Amygdala (tissue), 56 donors: Measurements from ENCODE around the gene ARRB1.
"Not testable (repeated sequence)": the region's sequence is repeated elsewhere in the genome, so short reads cannot be mapped to it uniquely, and the experiment has no call there.

Experiments used
- DNase-seq, 56 donors: peaks; one replicate each; lab custom pipeline; 2025; lab: John Stamatoyannopoulos, UW

ARRB1 gene

GRCh38 chr11:75305993-75306392, 45.5 kb downstream of the ARRB1 start:
- DNase-seq = peak in 16 of 56 donors; percentile 14 to 53 (median 28)

DNA sequence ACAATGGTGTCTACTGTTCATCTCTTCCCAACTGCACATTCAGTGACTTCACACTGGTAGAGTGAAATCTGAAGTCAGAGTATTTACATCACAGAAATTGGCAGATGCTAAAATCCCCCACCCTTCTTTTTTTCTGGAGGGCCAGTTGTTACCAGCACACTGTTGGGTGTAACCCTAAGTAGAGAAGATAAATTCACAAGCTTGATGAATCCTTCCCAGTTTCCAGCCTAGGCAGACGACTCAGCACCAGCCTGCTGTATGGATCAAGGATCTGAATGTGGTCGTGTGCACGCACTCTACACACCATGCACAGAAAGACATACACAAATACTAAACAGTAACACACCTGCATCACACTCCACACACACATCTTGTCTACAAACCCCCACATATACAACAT, 46.0 kb downstream of the ARRB1 start:
- no peak for DNase-seq

DNA sequence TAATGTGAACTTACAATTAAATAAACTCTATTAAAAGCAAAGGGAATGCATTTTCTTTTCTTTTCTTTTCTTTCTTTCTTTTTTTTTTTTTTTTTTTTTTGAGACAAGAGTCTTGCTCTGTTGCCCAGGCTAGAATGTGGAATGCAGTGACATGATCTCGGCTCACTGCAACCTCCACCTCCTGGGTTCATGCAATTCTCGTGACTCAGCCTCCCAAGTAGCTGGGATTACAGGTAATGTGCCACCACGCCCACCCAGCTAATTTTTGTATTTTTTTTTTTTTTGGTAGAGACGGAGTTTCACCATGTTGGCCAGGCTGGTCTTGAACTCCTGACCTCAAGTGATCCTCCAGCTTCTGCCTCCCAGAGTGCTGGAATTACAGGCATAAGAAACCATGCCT, 46.5 kb downstream of the ARRB1 start:
- not testable (repeated sequence) for DNase-seq

- DNase-seq = peak in 42 of 56 donors; percentile 20 to 87 (median 60)
Observed at GRCh38 chr11:75303544-75304224, 47.8 kb downstream of the ARRB1 start.

DNA sequence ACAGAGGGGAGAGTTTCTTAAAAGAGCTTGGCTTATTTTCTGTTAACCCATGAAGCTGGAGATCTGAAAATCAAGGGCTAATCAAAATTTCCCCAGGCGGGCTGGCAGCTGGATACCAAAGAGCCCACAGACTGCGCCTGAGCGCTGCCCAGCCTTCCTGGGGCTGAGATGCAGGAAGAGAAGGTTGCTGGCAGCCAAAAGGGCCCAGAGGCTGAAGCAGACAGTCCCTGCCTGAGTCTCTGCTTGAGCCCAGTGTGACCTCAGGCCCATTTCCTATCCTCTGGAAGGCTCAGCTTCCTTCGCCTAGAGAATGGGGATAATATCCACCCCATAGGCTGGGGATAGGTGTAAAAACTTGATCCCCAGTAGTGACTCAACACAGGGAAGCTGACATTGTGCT, 49.1 kb downstream of the ARRB1 start:
- DNase-seq = peak in 3 of 56 donors; percentile 10 to 31 (median 22)

GRCh38 chr11:75301601-75302345, 49.7 kb downstream of the ARRB1 start:
- DNase-seq = peak in 2 of 56 donors; percentile 19 to 22

GRCh38 chr11:75301131-75301530, 50.3 kb downstream of the ARRB1 start:
- no peak for DNase-seq

DNA sequence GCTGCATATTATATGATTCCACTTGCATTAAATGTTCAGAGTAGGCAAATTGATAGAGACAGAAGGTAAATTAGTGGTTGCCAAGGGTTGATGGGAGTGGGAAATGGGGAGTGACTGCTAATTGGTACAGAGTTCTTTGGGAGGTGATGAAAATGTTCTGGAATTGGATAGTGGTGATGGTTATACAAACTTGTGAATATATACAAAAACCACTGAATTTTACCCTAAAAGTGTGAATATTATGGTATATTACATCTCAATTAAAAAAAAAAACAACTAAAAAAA, 52.5 kb downstream of the ARRB1 start:
- DNase-seq = no peak

GRCh38 chr11:75298191-75298975, 53.1 kb downstream of the ARRB1 start:
- no peak for DNase-seq

DNA sequence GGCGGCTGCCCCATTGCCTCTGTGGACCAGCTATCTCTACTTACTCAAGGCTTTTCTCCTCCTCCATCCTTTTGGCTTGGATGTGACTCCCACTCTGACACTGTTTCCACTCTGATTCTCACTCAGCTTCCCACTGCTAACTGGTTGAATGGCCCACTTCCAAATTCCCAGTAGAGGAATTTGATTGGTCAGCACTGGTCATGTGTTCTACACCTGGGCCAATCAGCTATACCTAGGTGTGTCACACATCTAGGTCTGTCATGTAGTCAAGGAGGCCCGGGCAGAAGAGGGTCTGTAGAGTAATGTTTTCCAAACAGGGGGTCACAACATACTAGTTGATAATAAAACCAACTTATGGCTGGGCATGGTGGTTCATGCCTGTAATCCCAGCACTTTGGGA, 57.6 kb downstream of the ARRB1 start:
- DNase-seq = no peak

GRCh38 chr11:75292943-75293342, 58.5 kb downstream of the ARRB1 start:
- no peak for DNase-seq

GRCh38 chr11:75291741-75292140, 59.7 kb downstream of the ARRB1 start:
- no peak for DNase-seq

DNA sequence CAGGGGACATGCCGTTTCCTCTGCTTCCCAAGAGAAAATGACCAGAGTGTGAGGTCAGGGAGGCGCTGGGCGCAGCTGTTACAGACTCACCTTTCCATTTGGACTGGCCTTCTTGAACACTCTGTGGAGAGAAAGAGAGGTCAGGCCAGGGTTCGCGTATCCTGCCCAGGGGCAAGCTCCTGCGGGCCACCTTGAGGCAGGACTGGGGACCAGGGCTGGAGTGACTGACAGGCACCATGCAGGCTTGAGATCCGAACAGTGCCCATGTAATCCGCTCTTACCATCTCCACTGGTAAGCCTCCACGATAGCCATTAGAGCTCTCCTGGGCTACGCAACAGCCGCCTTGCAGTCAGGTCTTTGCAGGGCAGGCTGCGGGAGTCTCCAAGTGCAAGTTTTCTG, 61.5 kb downstream of the ARRB1 start:
- no peak for DNase-seq

DNA sequence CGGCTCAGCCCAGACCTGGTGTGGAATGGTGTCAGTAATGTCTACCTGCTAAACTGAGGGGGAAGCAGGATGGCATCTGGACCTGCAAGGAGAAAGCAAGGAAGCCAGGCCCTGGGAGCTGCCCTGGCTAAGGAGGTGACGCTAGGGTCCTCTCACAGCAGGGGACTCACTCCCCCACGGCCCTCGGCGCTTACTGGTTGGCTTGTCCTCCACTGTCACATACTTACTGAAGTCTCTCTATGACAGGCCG, 62.0 kb downstream of the ARRB1 start:
- DNase-seq = no peak

GRCh38 chr11:75287579-75287978, 63.9 kb downstream of the ARRB1 start:
- DNase-seq = no peak

GRCh38 chr11:75286826-75287465, 64.5 kb downstream of the ARRB1 start:
- no peak for DNase-seq

- DNase-seq = no peak
Observed at GRCh38 chr11:75285776-75286360, 65.6 kb downstream of the ARRB1 start.

DNA sequence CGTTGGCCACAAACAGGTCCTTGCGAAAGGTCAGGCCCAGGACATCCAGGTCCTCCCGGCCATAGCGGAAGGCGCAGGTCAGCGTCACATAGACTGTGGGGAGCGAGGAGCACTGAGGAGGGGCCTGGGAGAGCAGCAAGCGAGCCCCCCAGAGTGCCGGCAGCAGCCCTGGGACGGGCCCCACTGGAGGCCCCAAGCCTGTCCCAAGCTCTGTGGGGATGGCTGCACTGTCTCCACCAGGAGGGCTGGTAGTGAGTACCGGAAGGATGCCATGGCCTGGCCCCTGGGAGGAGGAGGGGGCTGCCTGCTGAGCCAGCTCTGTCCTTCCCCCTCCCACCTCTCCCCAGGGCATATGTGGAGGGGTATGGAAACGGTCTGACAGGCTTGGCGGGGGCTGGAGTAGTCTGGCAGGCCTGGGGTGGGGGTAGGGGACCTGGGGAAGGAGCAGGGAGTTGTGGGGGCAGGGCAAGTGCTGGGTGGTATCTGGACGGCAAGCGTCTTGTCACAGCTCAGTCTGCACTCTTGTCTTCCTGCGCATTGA, 68.0 kb downstream of the ARRB1 start:
- DNase-seq = no peak

DNA sequence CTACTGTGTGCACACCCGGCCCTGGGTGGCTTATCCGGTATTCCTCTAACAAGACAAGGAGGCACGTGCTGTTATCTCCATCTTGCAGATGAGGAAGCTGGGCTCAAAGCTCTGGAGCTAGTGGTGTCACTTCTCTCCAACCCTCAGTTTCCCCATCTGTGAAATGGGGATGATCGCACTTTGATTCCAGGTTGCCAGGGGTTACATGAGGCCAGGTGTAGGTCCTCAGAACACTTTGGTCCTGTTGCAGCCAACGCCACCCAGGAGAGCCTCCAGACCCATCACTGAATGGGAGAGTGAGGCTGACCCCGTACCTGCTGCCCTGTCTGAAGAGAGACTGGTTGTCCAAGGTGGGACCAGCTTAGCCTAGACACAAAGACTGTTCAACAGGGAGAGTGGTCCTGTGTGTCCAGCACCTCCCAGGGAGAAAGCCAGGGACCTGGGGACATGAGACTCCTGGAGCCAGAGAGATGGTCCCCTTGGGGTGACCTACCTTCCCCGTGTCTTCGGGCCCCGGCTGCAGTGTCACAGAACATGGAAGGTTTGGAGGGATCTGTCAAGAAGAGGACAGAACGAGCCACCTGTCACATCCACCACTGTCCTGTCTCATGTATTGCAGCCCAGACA, 69.9 kb downstream of the ARRB1 start:
- DNase-seq = no peak

DNA sequence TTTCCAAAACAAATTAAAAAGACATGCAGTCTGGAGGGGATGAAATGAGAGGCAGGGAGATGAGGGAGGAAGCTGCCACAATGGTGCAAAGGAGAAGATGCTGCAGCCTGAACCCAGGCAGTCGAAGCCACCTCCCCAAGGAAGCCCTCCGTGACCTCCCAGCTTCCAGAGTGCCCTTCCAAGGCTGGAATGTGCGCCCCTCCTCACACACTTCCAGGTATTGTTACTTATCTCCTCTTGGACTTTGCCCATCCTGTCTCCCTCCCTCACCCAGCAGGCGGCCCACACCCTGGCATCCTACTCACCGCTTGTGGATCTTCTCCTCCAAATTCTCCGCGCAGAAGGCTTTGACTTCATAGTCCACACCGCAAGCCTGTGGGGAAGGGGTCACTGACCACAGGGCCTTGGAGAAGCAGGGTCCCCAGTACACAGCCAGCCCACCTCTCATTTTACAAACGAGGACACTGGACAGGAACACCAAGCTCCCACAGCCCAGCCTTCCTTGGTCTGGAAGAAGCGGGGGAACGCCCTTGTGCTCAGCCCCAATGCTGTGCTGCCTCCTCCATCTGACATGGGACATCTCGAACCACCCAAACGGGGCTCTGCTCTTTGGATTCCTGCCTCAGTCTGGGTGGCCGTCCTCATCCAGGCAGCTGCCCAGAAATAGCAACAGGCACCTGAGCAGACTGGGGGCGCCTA, 70.5 kb downstream of the ARRB1 start:
- DNase-seq = no peak
